PC-9 (cell line): ENCODE results near the gene SPINK13. TPM values are rescaled to one million over a fixed set of nuclear protein-coding genes. Genes with fewer than 3 reads are reported as not detected.

Experiments used
- BruUV-seq: library from RNA; stranded (reverse); fragments of 400-500 nt; replicated peaks from 2 replicates; lab custom pipeline; 2021; lab: Mats Ljungman, UMichigan
- CTCF ChIA-PET: fragments of 300-600 bp; sonication (Branson Sonifier 250); formaldehyde crosslinking; loops from one replicate; lab custom pipeline; 2022; ENCODE audit warnings: antibody characterized with exemption; lab: Charles Lee
- POLR2A ChIA-PET: fragments of 300-600 bp; sonication (Branson Sonifier 250); formaldehyde crosslinking; loops from one replicate; lab custom pipeline; 2022; ENCODE audit warnings: antibody characterized with exemption; ENCODE audit not compliant: unreplicated experiment; lab: Charles Lee
- DNase-seq, 2 experiments: peaks; one replicate each; pipeline versions ENCODE4 v3.0.0 to v3.0.0-alpha.2; 2015 to 2022; ENCODE audit warnings: mixed read lengths in 1 of 2
- H2AFZ ChIP-seq: fragments of 200-600 bp; sonication (generic); 2 replicates; pipeline ENCODE4 v1.8.1; 2017; ENCODE audit warnings: antibody characterized with exemption
- H3F3A ChIP-seq: fragments of 200-600 bp; sonication (generic); 2 replicates; pipeline ENCODE4 v1.8.1; 2017; ENCODE audit warnings: antibody characterized with exemption, mild to moderate bottlenecking, low read depth; ENCODE audit not compliant: insufficient read depth
- H3K27ac ChIP-seq: fragments of 200-600 bp; sonication (generic); 2 replicates; pipeline ENCODE4 v1.6.1; 2016; ENCODE audit warnings: mixed run types
- H3K27me3 ChIP-seq: fragments of 200-600 bp; sonication (generic); 2 replicates; pipeline ENCODE4 v1.6.1; 2016; ENCODE audit warnings: low read depth, mixed run types; ENCODE audit not compliant: insufficient read depth
- H3K36me3 ChIP-seq: fragments of 200-600 bp; sonication (generic); 2 replicates; pipeline ENCODE4 v1.6.1; 2016; ENCODE audit warnings: low read depth, mixed run types
- H3K4me1 ChIP-seq: fragments of 200-600 bp; sonication (generic); replicated peaks from 2 replicates; pipeline ENCODE4 v1.6.1; 2016; ENCODE audit warnings: mixed run types; ENCODE audit not compliant: insufficient read depth
- H3K4me2 ChIP-seq: fragments of 200-600 bp; sonication (generic); 2 replicates; pipeline ENCODE4 v1.6.1; 2017; ENCODE audit warnings: mixed run types
- H3K4me3 ChIP-seq: fragments of 200-600 bp; sonication (generic); 2 replicates; pipeline ENCODE4 v1.6.1; 2016; ENCODE audit warnings: mixed run types
- H3K79me2 ChIP-seq: fragments of 200-600 bp; sonication (generic); 2 replicates; pipeline ENCODE4 v1.6.1; 2017; ENCODE audit warnings: low read depth, mixed run types
- H3K9me2 ChIP-seq: fragments of 200-600 bp; sonication (generic); 2 replicates; pipeline ENCODE4 v1.8.1; 2017; ENCODE audit warnings: mild to moderate bottlenecking; ENCODE audit not compliant: insufficient read depth
- H3K9me3 ChIP-seq: fragments of 200-600 bp; sonication (generic); 2 replicates; pipeline ENCODE4 v1.8.1; 2016; ENCODE audit warnings: low read depth; ENCODE audit not compliant: insufficient read depth
- H4K20me1 ChIP-seq: fragments of 200-600 bp; sonication (generic); 2 replicates; pipeline ENCODE4 v1.8.1; 2017; ENCODE audit not compliant: insufficient read depth
- CTCF ChIP-seq: fragments of 200-600 bp; sonication (generic); conservative IDR thresholded peaks from 2 replicates; pipeline ENCODE4 v1.6.1; 2017; ENCODE audit warnings: mixed run types, antibody characterized with exemption, mild to moderate bottlenecking, moderate library complexity
- EZH2 ChIP-seq: fragments of 200-600 bp; sonication (generic); IDR thresholded peaks from 2 replicates; pipeline ENCODE4 v1.8.0; 2017; ENCODE audit warnings: antibody characterized with exemption, low read depth
- intact Hi-C: fragments of 100-400 bp; cut with micrococcal nuclease; formaldehyde crosslinking; loops from one replicate; pipeline ENCODE4 v1.10.0; 2022; ENCODE audit not compliant: unreplicated experiment
- total RNA-seq: library from RNA; stranded (reverse); gene quantifications from 2 replicates; pipeline ENCODE4 v1.2.3, GENCODE V29; 2021

Gene SPINK13
- total RNA-seq, 1 experiment from 2014 or later: not detected

GRCh38 chr5:148255456-148255855 lies 13.1 kb upstream of the SPINK13 start:
- TF ChIP-seq EZH2: no peak
- no peak for TF ChIP-seq CTCF
- Histone ChIP-seq H3K79me2 (no peaks in the 10 kb centered on the region), H4K20me1 (no peaks in the 10 kb centered on the region), H3K9me3 (no peaks in the 10 kb centered on the region), H2AFZ (no peak overlapping the region), H3K36me3 (no peaks in the 10 kb centered on the region), H3K27ac (no peak overlapping the region), H3K4me3 (no peak overlapping the region), H3K27me3 (no peaks in the 10 kb centered on the region), H3K9me2 (no peaks in the 10 kb centered on the region), H3K4me2 (no peak overlapping the region), H3K4me1 (no peaks in the 10 kb centered on the region), H3F3A (no peaks in the 10 kb centered on the region)
- CTCF ChIA-PET: no interaction called here
- intact Hi-C loops: no loop called here
- no peak for DNase-seq
- no TSS peak for BruUV-seq
- POLR2A ChIA-PET: no interaction called here

GRCh38 chr5:148259288-148259687 lies 9.3 kb upstream of the SPINK13 start:
- Histone ChIP-seq H3K4me3 (no peak overlapping the region), H3K79me2 (no peaks in the 10 kb centered on the region), H3K27me3 (no peaks in the 10 kb centered on the region), H3K9me2 (no peaks in the 10 kb centered on the region), H3K4me2 (no peak overlapping the region), H4K20me1 (no peaks in the 10 kb centered on the region), H3K36me3 (no peaks in the 10 kb centered on the region), H3K4me1 (no peaks in the 10 kb centered on the region), H3F3A (no peaks in the 10 kb centered on the region), H3K27ac (no peak overlapping the region), H2AFZ (no peak overlapping the region), H3K9me3 (no peaks in the 10 kb centered on the region)
- ChIA-PET CTCF (no interaction called here), POLR2A (no interaction called here)
- intact Hi-C loops: no loop called here
- no peak for TF ChIP-seq CTCF
- TF ChIP-seq EZH2: no peak
- no peak for DNase-seq
- no TSS peak for BruUV-seq

- Histone ChIP-seq H3K9me2 (no peaks in the 10 kb centered on the region), H3K4me3 (no peak overlapping the region), H3K27me3 (no peaks in the 10 kb centered on the region), H3K4me1 (no peaks in the 10 kb centered on the region), H4K20me1 (no peaks in the 10 kb centered on the region), H3K36me3 (no peaks in the 10 kb centered on the region), H3F3A (no peaks in the 10 kb centered on the region), H3K9me3 (no peaks in the 10 kb centered on the region), H2AFZ (no peak overlapping the region), H3K27ac (no peak overlapping the region), H3K79me2 (no peaks in the 10 kb centered on the region), H3K4me2 (no peak overlapping the region)
- intact Hi-C loops: no loop called here
- TF ChIP-seq EZH2 (no peak), CTCF (no peak)
- DNase-seq: no peak
- no TSS peak for BruUV-seq
- POLR2A ChIA-PET: no interaction called here
- CTCF ChIA-PET: no interaction called here
Observed at GRCh38 chr5:148261221-148261620, 7.4 kb upstream of the SPINK13 start.
